Coronary artery (tissue), 2 donors: ENCODE data around the gene SGMS1.

ENCODE experiments used
- DNase-seq: peaks from one replicate; pipeline ENCODE4 v3.0.0-alpha.2; 2017; ENCODE audit warnings: low spot score
- H3K27ac ChIP-seq, 2 donors: fragments of 200-600 bp; sonication (generic); one replicate each; pipeline ENCODE4 v1.5.1; 2016 to 2019
- H3K4me3 ChIP-seq: fragments of 200-600 bp; sonication (generic); 2 replicates; pipeline ENCODE4 v1.5.1; 2016; ENCODE audit warnings: mild to moderate bottlenecking, moderate library complexity
- CTCF ChIP-seq: fragments of 200-600 bp; sonication (generic); IDR thresholded peaks from one replicate; pipeline ENCODE4 v1.5.1; 2019; ENCODE audit warnings: antibody characterized with exemption

SGMS1 gene

GRCh38 chr10:50596456-50596855 lies 27.3 kb downstream of the SGMS1 start:
- Histone ChIP-seq H3K4me3 (no peak overlapping the region), H3K27ac (no peak overlapping the region)
- no peak for DNase-seq
- TF ChIP-seq CTCF = no peak

- DNase-seq = no peak
- no peak overlapping the region for H3K27ac ChIP-seq
- no peak overlapping the region for H3K4me3 ChIP-seq
- TF ChIP-seq CTCF = no peak
Measured at GRCh38 chr10:50595785-50596184, 28.0 kb downstream of the SGMS1 start.

GRCh38 chr10:50593523-50594376 lies 30.0 kb downstream of the SGMS1 start:
- no peak for TF ChIP-seq CTCF
- Histone ChIP-seq H3K27ac (no peak overlapping the region), H3K4me3 (no peak overlapping the region)
- DNase-seq = no peak

GRCh38 chr10:50592961-50593418 lies 30.8 kb downstream of the SGMS1 start:
- Histone ChIP-seq H3K4me3 (no peak overlapping the region), H3K27ac (no peak overlapping the region)
- no peak for DNase-seq
- no peak for TF ChIP-seq CTCF

GRCh38 chr10:50590935-50591334 lies 32.8 kb downstream of the SGMS1 start:
- H3K4me3 ChIP-seq = no peak overlapping the region
- no peak for TF ChIP-seq CTCF
- H3K27ac ChIP-seq = no peak overlapping the region
- DNase-seq = no peak

GRCh38 chr10:50586740-50587088 lies 37.0 kb downstream of the SGMS1 start:
- Histone ChIP-seq H3K27ac (no peak overlapping the region), H3K4me3 (no peak overlapping the region)
- DNase-seq = no peak
- no peak for TF ChIP-seq CTCF
